Thyroid gland (tissue), 4 donors: ENCODE measurements around the gene MMP19.

ENCODE experiments used
- POLR2A ChIP-seq, 2 donors: fragments of 450-650 bp; IDR thresholded peaks; one replicate each; pipeline ENCODE4 v1.6.1; 2017; ENCODE audit warnings: antibody characterized with exemption in 2 of 2, mild to moderate bottlenecking in 2 of 2, moderate library complexity in 1 of 2
- TF ChIP-seq, protein P1 (sequence below), 6 experiments: fragments of 200-600 bp in 3 of 6; fragments of 450-650 bp in 3 of 6; sonication (generic) in 3 of 6; IDR thresholded peaks; one replicate each; pipeline ENCODE4 v1.5.1; 2016 to 2019; ENCODE audit warnings: antibody characterized with exemption in 6 of 6, mild to moderate bottlenecking in 2 of 6, inconsistent platforms in 1 of 6, moderate library complexity in 1 of 6

- TF ChIP-seq, protein P1, sequence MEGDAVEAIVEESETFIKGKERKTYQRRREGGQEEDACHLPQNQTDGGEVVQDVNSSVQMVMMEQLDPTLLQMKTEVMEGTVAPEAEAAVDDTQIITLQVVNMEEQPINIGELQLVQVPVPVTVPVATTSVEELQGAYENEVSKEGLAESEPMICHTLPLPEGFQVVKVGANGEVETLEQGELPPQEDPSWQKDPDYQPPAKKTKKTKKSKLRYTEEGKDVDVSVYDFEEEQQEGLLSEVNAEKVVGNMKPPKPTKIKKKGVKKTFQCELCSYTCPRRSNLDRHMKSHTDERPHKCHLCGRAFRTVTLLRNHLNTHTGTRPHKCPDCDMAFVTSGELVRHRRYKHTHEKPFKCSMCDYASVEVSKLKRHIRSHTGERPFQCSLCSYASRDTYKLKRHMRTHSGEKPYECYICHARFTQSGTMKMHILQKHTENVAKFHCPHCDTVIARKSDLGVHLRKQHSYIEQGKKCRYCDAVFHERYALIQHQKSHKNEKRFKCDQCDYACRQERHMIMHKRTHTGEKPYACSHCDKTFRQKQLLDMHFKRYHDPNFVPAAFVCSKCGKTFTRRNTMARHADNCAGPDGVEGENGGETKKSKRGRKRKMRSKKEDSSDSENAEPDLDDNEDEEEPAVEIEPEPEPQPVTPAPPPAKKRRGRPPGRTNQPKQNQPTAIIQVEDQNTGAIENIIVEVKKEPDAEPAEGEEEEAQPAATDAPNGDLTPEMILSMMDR (IDR thresholded peaks at IDR 0.05), result no peak
- no peak for TF ChIP-seq POLR2A (IDR thresholded peaks at IDR 0.05)
Measured at GRCh38 chr12:55789893-55790292, 52.8 kb downstream of the MMP19 start.
